KOPT-K1 (cell line): ENCODE data around the gene MEX3A.
"Not testable (repeated sequence)": the region's sequence is repeated elsewhere in the genome, so short reads cannot be mapped to it uniquely, and the experiment has no call there.

ENCODE experiments used
- H3K27ac ChIP-seq: fragments of 200-600 bp; sonication (generic); 2 replicates; pipeline ENCODE4 v1.5.1; 2016; ENCODE audit warnings: antibody characterized with exemption, mild to moderate bottlenecking, low read depth, low read length; ENCODE audit not compliant: poor library complexity, severe bottlenecking
- H3K36me3 ChIP-seq: fragments of 200-600 bp; sonication (generic); 2 replicates; pipeline ENCODE4 v1.5.1; 2017; ENCODE audit warnings: antibody characterized with exemption, mild to moderate bottlenecking, low read length, moderate library complexity; ENCODE audit not compliant: insufficient read depth
- H3K9me3 ChIP-seq: fragments of 200-600 bp; sonication (generic); 2 replicates; pipeline ENCODE4 v1.5.1; 2017; ENCODE audit warnings: antibody characterized with exemption, low read length, mild to moderate bottlenecking; ENCODE audit not compliant: insufficient read depth, poor library complexity, severe bottlenecking

Gene MEX3A

GRCh38 chr1:156122086-156122485 is 39.8 kb upstream of the MEX3A start:
- Histone ChIP-seq H3K27ac (no peak overlapping the region), H3K9me3 (no peaks in the 10 kb centered on the region), H3K36me3 (no peaks in the 10 kb centered on the region)

GRCh38 chr1:156121457-156121856 is 39.2 kb upstream of the MEX3A start:
- Histone ChIP-seq H3K27ac (no peak overlapping the region), H3K9me3 (no peaks in the 10 kb centered on the region), H3K36me3 (no peaks in the 10 kb centered on the region)

- not testable (repeated sequence) for H3K36me3 ChIP-seq, H3K27ac ChIP-seq
Measured at GRCh38 chr1:156121005-156121404, 38.7 kb upstream of the MEX3A start.

GRCh38 chr1:156120318-156120717 is 38.1 kb upstream of the MEX3A start:
- Histone ChIP-seq H3K9me3 (no peaks in the 10 kb centered on the region), H3K27ac (no peak overlapping the region), H3K36me3 (no peaks in the 10 kb centered on the region)

More at GRCh38 chr1:156121005-156121404, 38.7 kb upstream of the MEX3A start:
- H3K9me3 ChIP-seq = not testable (repeated sequence)

- no peaks in the 10 kb centered on the region for H3K36me3 ChIP-seq
- no peaks in the 10 kb centered on the region for H3K9me3 ChIP-seq
- H3K27ac ChIP-seq = no peak overlapping the region
Measured at GRCh38 chr1:156119503-156120209, 37.4 kb upstream of the MEX3A start.

- H3K9me3 ChIP-seq = no peaks in the 10 kb centered on the region
- no peaks in the 10 kb centered on the region for H3K36me3 ChIP-seq
- H3K27ac ChIP-seq = no peak overlapping the region
Measured at GRCh38 chr1:156118177-156118868, 36.1 kb upstream of the MEX3A start.

- H3K27ac ChIP-seq = no peak overlapping the region
Measured at GRCh38 chr1:156117414-156118176, 35.3 kb upstream of the MEX3A start.

GRCh38 chr1:156116731-156117130 is 34.5 kb upstream of the MEX3A start:
- H3K27ac ChIP-seq, H3K36me3 ChIP-seq, H3K9me3 ChIP-seq: not testable (repeated sequence)

More at GRCh38 chr1:156117414-156118176, 35.3 kb upstream of the MEX3A start:
- Histone ChIP-seq H3K9me3 (no peaks in the 10 kb centered on the region), H3K36me3 (no peaks in the 10 kb centered on the region)

GRCh38 chr1:156115514-156116374 is 33.5 kb upstream of the MEX3A start:
- Histone ChIP-seq H3K36me3 (no peaks in the 10 kb centered on the region), H3K27ac (no peak overlapping the region), H3K9me3 (no peaks in the 10 kb centered on the region)

- no peak overlapping the region for H3K27ac ChIP-seq
Measured at GRCh38 chr1:156114919-156115513, 32.8 kb upstream of the MEX3A start.

GRCh38 chr1:156114101-156114918 is 32.0 kb upstream of the MEX3A start, which contains the start of gene LMNA:
LMNA (plus strand) TSS chr1:156114711; CDS start chr1:156114919, 208 bp downstream.
- H3K36me3 ChIP-seq = no peaks in the 10 kb centered on the region
- H3K9me3 ChIP-seq = no peaks in the 10 kb centered on the region
- no peak within 1 kb of the TSS for H3K27ac ChIP-seq

More at GRCh38 chr1:156114919-156115513, 32.8 kb upstream of the MEX3A start:
- no peaks in the 10 kb centered on the region for H3K9me3 ChIP-seq
- no peaks in the 10 kb centered on the region for H3K36me3 ChIP-seq

GRCh38 chr1:156113282-156113950 is 31.2 kb upstream of the MEX3A start:
- no peaks in the 10 kb centered on the region for H3K36me3 ChIP-seq
- H3K27ac ChIP-seq = no peak overlapping the region
- no peaks in the 10 kb centered on the region for H3K9me3 ChIP-seq
